ENCODE results near the gene INPP5F. TPM values are rescaled to one million over a fixed set of nuclear protein-coding genes. Genes with fewer than 3 reads are reported as not detected.

The INPP5F gene
- polyA plus RNA-seq, 1 donor (not counting 4 experiments of a cell fraction or from before 2014, with no cell fraction given): 21.1 TPM

DNA sequence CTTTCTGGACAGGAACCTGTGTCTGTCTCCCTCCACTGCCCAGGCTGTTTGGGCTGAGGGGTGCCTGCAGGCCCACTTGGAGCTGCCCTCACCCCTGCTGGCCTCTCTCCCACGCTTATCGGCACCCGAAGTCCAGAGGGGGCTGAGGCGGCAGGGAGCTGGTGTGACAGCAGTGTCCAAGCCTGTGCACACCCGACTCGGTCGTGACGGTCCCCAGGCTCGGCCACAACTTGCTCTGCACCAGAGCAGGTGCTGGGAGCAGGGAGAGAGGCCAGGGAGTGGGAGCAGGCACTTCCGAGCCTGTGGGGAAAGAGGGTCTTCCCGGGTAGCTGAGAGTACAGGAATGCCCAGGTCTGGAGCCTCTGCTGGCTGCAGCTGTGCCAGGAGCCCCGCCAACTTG is 23.0 kb downstream of the INPP5F start:
- peaks cover 2% of the 10 kb centered on the region for H3K4me1 ChIP-seq (ENCODE audit: control insufficient read depth, extremely low read depth, insufficient read depth, low read length)
- H3K4me2 ChIP-seq (ENCODE audit: control insufficient read depth, extremely low read depth, insufficient read depth, low read depth, low read length): no peak overlapping the region
- FAIRE-seq (no peak), DNase-seq (ENCODE audit: low read depth, low spot score) (no peak)
- H3K9me1 ChIP-seq (ENCODE audit: control insufficient read depth, extremely low read depth, insufficient read depth, low read length): no peaks in the 10 kb centered on the region
- dilution Hi-C loops (cut with MboI; ENCODE audit: extremely low pct_ligation_motif_present, low sequenced_read_pairs): no loop called here
- no peaks in the 10 kb centered on the region for H3K27me3 ChIP-seq (ENCODE audit: control insufficient read depth, extremely low read depth, insufficient read depth, low read length)
- no peak overlapping the region for H3K4me3 ChIP-seq (ENCODE audit: control insufficient read depth in 2 of 3, extremely low read depth in 1 of 3, insufficient read depth in 2 of 3, low read depth in 1 of 3, low read length in 3 of 3)
- no peaks in the 10 kb centered on the region for H3K9me3 ChIP-seq (ENCODE audit: control insufficient read depth, low read depth, low read length)
- no peak overlapping the region for H3K9ac ChIP-seq (ENCODE audit: control insufficient read depth, extremely low read depth, insufficient read depth, low read length)
- H3K79me2 ChIP-seq (ENCODE audit: control insufficient read depth, insufficient read depth, low read length): peaks cover 40% of the 10 kb centered on the region
- no peak overlapping the region for H3K27ac ChIP-seq (ENCODE audit: control insufficient read depth, insufficient read depth, low read length)
- H2AFZ ChIP-seq (ENCODE audit: control insufficient read depth, low read length): no peak overlapping the region
- TF ChIP-seq, protein P1, sequence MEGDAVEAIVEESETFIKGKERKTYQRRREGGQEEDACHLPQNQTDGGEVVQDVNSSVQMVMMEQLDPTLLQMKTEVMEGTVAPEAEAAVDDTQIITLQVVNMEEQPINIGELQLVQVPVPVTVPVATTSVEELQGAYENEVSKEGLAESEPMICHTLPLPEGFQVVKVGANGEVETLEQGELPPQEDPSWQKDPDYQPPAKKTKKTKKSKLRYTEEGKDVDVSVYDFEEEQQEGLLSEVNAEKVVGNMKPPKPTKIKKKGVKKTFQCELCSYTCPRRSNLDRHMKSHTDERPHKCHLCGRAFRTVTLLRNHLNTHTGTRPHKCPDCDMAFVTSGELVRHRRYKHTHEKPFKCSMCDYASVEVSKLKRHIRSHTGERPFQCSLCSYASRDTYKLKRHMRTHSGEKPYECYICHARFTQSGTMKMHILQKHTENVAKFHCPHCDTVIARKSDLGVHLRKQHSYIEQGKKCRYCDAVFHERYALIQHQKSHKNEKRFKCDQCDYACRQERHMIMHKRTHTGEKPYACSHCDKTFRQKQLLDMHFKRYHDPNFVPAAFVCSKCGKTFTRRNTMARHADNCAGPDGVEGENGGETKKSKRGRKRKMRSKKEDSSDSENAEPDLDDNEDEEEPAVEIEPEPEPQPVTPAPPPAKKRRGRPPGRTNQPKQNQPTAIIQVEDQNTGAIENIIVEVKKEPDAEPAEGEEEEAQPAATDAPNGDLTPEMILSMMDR (optimal IDR thresholded peaks at IDR 0.05 in 1 of 3, IDR thresholded peaks at IDR 0.05 in 1 of 3, conservative IDR thresholded peaks at IDR 0.05 in 1 of 3; ENCODE audit: extremely low read depth in 1 of 3, insufficient read depth in 2 of 3, low read length in 3 of 3): no peak
- no peak for TF ChIP-seq EZH2 (IDR thresholded peaks at IDR 0.05; ENCODE audit: low read length)
- no peaks in the 10 kb centered on the region for H4K20me1 ChIP-seq (ENCODE audit: control insufficient read depth, extremely low read depth, insufficient read depth, low read length)
- no peaks in the 10 kb centered on the region for H3K36me3 ChIP-seq (ENCODE audit: control insufficient read depth in 2 of 2, extremely low read depth in 1 of 2, insufficient read depth in 2 of 2, low read length in 2 of 2)

DNA sequence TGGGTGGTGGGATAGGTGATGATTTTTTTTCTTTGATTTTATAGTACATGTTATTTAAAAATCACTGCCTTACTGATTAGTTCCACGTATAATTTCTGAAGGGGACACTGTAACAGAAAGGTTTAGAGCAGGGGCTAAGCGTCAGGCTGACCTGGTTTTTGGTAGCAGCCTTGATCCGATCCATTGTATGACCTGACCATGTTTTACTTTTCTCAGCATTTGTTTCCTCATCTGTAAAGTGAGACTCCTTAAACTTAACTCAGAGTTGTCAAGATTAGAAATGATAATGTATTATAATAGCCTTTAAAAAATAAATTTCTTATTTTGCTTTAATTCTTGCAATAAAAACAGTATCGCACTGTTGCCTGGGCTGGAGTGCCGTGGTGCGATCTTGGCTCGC is 23.6 kb downstream of the INPP5F start:
- peaks cover 38% of the 10 kb centered on the region for H3K79me2 ChIP-seq (ENCODE audit: control insufficient read depth, insufficient read depth, low read length)
- TF ChIP-seq EZH2 (IDR thresholded peaks at IDR 0.05; ENCODE audit: low read length): no peak
- TF ChIP-seq, protein P1 (optimal IDR thresholded peaks at IDR 0.05 in 1 of 3, IDR thresholded peaks at IDR 0.05 in 1 of 3, conservative IDR thresholded peaks at IDR 0.05 in 1 of 3; ENCODE audit: extremely low read depth in 1 of 3, insufficient read depth in 2 of 3, low read length in 3 of 3): no peak
- no peaks in the 10 kb centered on the region for H3K9me1 ChIP-seq (ENCODE audit: control insufficient read depth, extremely low read depth, insufficient read depth, low read length)
- no peak for FAIRE-seq
- peaks cover 2% of the 10 kb centered on the region for H3K4me1 ChIP-seq (ENCODE audit: control insufficient read depth, extremely low read depth, insufficient read depth, low read length)
- H3K9ac ChIP-seq (ENCODE audit: control insufficient read depth, extremely low read depth, insufficient read depth, low read length): no peak overlapping the region
- H2AFZ ChIP-seq (ENCODE audit: control insufficient read depth, low read length): no peak overlapping the region
- no peak overlapping the region for H3K4me2 ChIP-seq (ENCODE audit: control insufficient read depth, extremely low read depth, insufficient read depth, low read depth, low read length)
- no peaks in the 10 kb centered on the region for H3K36me3 ChIP-seq (ENCODE audit: control insufficient read depth in 2 of 2, extremely low read depth in 1 of 2, insufficient read depth in 2 of 2, low read length in 2 of 2)
- DNase-seq (ENCODE audit: low read depth, low spot score): no peak
- H3K4me3 ChIP-seq (ENCODE audit: control insufficient read depth in 2 of 3, extremely low read depth in 1 of 3, insufficient read depth in 2 of 3, low read depth in 1 of 3, low read length in 3 of 3): no peak overlapping the region
- no peaks in the 10 kb centered on the region for H3K27me3 ChIP-seq (ENCODE audit: control insufficient read depth, extremely low read depth, insufficient read depth, low read length)
- H4K20me1 ChIP-seq (ENCODE audit: control insufficient read depth, extremely low read depth, insufficient read depth, low read length): no peaks in the 10 kb centered on the region
- no peaks in the 10 kb centered on the region for H3K9me3 ChIP-seq (ENCODE audit: control insufficient read depth, low read depth, low read length)
- H3K27ac ChIP-seq (ENCODE audit: control insufficient read depth, insufficient read depth, low read length): no peak overlapping the region
- dilution Hi-C loops (cut with MboI; ENCODE audit: extremely low pct_ligation_motif_present, low sequenced_read_pairs): no loop called here
